T-helper 9 cell (primary cell): Measurements from ENCODE around the gene APOE.

Experiments
- DNase-seq: peaks from one replicate; pipeline ENCODE4 v3.0.0-alpha.2; 2020

The APOE gene

GRCh38 chr19:44954649-44955504 is 49.3 kb downstream of the APOE start, which contains the start of gene CLPTM1:
Gene CLPTM1, plus strand, starts transcription at chr19:44955380. Its CDS starts 16 bp downstream, at chr19:44955396.
- peak; percentile 97 for DNase-seq

GRCh38 chr19:44955505-44956439 is 50.2 kb downstream of the APOE start:
- DNase-seq: no peak

- no peak for DNase-seq
Observed at GRCh38 chr19:44957526-44957925, 51.9 kb downstream of the APOE start.

- no peak for DNase-seq
Observed at GRCh38 chr19:44958090-44958489, 52.5 kb downstream of the APOE start.
